Endothelial cell of umbilical vein (primary cell): Measurements from ENCODE around the gene RARRES2. TPM values are rescaled to one million over a fixed set of nuclear protein-coding genes. Genes with fewer than 3 reads are reported as not detected.

Source experiments
- BruUV-seq: library from RNA; stranded (reverse); fragments of 400-500 nt; replicated peaks from 2 replicates; lab custom pipeline; 2021; lab: Mats Ljungman, UMichigan
- CTCF ChIA-PET: fragments of 300-600, 350-600 bp; sonication (Branson Sonifier 250); formaldehyde crosslinking; loops from one replicate; lab custom pipeline; 2021; ENCODE audit warnings: antibody characterized with exemption, inconsistent platforms; lab: Charles Lee
- POLR2A ChIA-PET: fragments of 300-600, 350-600 bp; sonication (Branson Sonifier 250); formaldehyde crosslinking; loops from one replicate; lab custom pipeline; 2021; ENCODE audit warnings: antibody characterized with exemption, inconsistent platforms; lab: Charles Lee
- DNase-seq: peaks from one replicate; pipeline ENCODE4 v3.0.0-alpha.2; 2011; ENCODE audit warnings: low read depth, low spot score
- FAIRE-seq: peaks from 2 replicates; lab custom pipeline; 2011; peaks lifted over from hg19 to GRCh38; lab: Jason Lieb, UNC
- H2AFZ ChIP-seq: 2 replicates; pipeline ENCODE4 v1.6.0; 2012; ENCODE audit warnings: low read depth, low read length, control low read depth, inconsistent platforms
- H3K27ac ChIP-seq: 2 replicates; pipeline ENCODE4 v1.5.1; 2011; ENCODE audit warnings: low read depth, mild to moderate bottlenecking, control low read depth, low read length, moderate library complexity; ENCODE audit not compliant: insufficient read depth
- H3K27me3 ChIP-seq, 2 experiments: 2 replicates each; pipeline versions ENCODE4 v1.6.0 to v1.6.1; 2011; ENCODE audit warnings: low read length in 2 of 2, mixed read lengths in 1 of 2; ENCODE audit not compliant: control insufficient read depth in 2 of 2, insufficient read depth in 2 of 2
- H3K36me3 ChIP-seq, 2 experiments: 2 replicates in 1 of 2; 3 replicates in 1 of 2; pipeline ENCODE4 v1.5.1; 2011; ENCODE audit warnings: low read length in 2 of 2, mild to moderate bottlenecking in 1 of 2, moderate library complexity in 1 of 2; ENCODE audit not compliant: control insufficient read depth in 2 of 2, insufficient read depth in 2 of 2; ENCODE audit errors: extremely low read depth in 1 of 2
- H3K4me1 ChIP-seq: 3 replicates; pipeline ENCODE4 v1.5.1; 2011; ENCODE audit warnings: mild to moderate bottlenecking, low read length; ENCODE audit not compliant: control insufficient read depth, insufficient read depth; ENCODE audit errors: extremely low read depth
- H3K4me2 ChIP-seq: 2 replicates; pipeline ENCODE4 v1.6.1; 2011; ENCODE audit warnings: low read length, control low read depth, mixed read lengths; ENCODE audit not compliant: insufficient read depth
- H3K4me3 ChIP-seq, 3 experiments: fragments of 200-600 bp in 1 of 3; sonication (generic), shearing (Covaris generic) in 1 of 3; replicated peaks in 1 of 3; 2 replicates each; pipeline ENCODE4 v1.5.1; 2011 to 2016; ENCODE audit warnings: control low read depth in 3 of 3, low read length in 3 of 3, mild to moderate bottlenecking in 2 of 3, inconsistent platforms in 1 of 3, low read depth in 1 of 3, moderate library complexity in 1 of 3; ENCODE audit not compliant: insufficient read depth in 1 of 3
- H3K79me2 ChIP-seq: 2 replicates; pipeline ENCODE4 v1.6.0; 2012; ENCODE audit warnings: low read length, inconsistent platforms; ENCODE audit not compliant: control insufficient read depth, insufficient read depth
- H3K9ac ChIP-seq: replicated peaks from 2 replicates; pipeline ENCODE3; 2011; ENCODE audit warnings: low read length, control low read depth; ENCODE audit not compliant: insufficient read depth; ENCODE audit errors: extremely low read depth
- H3K9me1 ChIP-seq: replicated peaks from 3 replicates; pipeline ENCODE4 v1.6.0; 2011; ENCODE audit warnings: mild to moderate bottlenecking, low read length; ENCODE audit not compliant: control insufficient read depth, insufficient read depth; ENCODE audit errors: extremely low read depth
- H3K9me3 ChIP-seq: replicated peaks from 2 replicates; pipeline ENCODE4 v1.5.1; 2012; ENCODE audit warnings: low read length, inconsistent platforms; ENCODE audit not compliant: control insufficient read depth, insufficient read depth
- H4K20me1 ChIP-seq: replicated peaks from 2 replicates; pipeline ENCODE3; 2011; ENCODE audit warnings: mild to moderate bottlenecking, low read length; ENCODE audit not compliant: control insufficient read depth, insufficient read depth; ENCODE audit errors: extremely low read depth
- FOS ChIP-seq: IDR thresholded peaks from 2 replicates; pipeline ENCODE4 v1.6.1; 2011; ENCODE audit warnings: mild to moderate bottlenecking, low read length, moderate library complexity, borderline replicate concordance; ENCODE audit not compliant: insufficient read depth
- MYC ChIP-seq: IDR thresholded peaks from one replicate; pipeline ENCODE4 v1.6.1; 2011; ENCODE audit warnings: mild to moderate bottlenecking, low read depth, low read length
- POLR2AphosphoS5 ChIP-seq: IDR thresholded peaks from 2 replicates; pipeline ENCODE4 v1.6.1; 2012; ENCODE audit warnings: low read depth, mild to moderate bottlenecking, control low read depth, low read length, moderate library complexity; ENCODE audit not compliant: insufficient read depth
- dilution Hi-C: fragments of 300-500 bp; cut with MboI; formaldehyde crosslinking; loops from one replicate; pipeline ENCODE4 v1.15.0; 2019; ENCODE audit warnings: low sequenced_read_pairs; ENCODE audit not compliant: extremely low pct_ligation_motif_present
- intact Hi-C: fragments of 100-400 bp; cut with micrococcal nuclease; formaldehyde crosslinking; loops from one replicate; pipeline ENCODE4 v1.10.0; 2022
- polyA plus RNA-seq, 4 experiments: library from polyadenylated mRNA; depleted of rRNA in 3 of 4; stranded (reverse) in 3 of 4; unstranded in 1 of 4; fragments of >200 nt; gene quantifications; 2 replicates each; pipeline versions ENCODE4 v1.2.1 to v1.2.3, GENCODE V29; 2011 to 2012; ENCODE audit warnings: missing spikeins in 1 of 4
- total RNA-seq: library from RNA; stranded (reverse); gene quantifications from 2 replicates; pipeline ENCODE4 v1.2.3, GENCODE V29; 2021
- TF ChIP-seq, protein P1 (sequence below): IDR thresholded peaks from 2 replicates; pipeline ENCODE4 v1.6.1; 2011; ENCODE audit not compliant: insufficient read depth, insufficient read length

RARRES2 gene
- total and polyA plus RNA-seq, 2 donors (not counting 3 experiments of a cell fraction or from before 2014, with no cell fraction given), result not detected

DNA sequence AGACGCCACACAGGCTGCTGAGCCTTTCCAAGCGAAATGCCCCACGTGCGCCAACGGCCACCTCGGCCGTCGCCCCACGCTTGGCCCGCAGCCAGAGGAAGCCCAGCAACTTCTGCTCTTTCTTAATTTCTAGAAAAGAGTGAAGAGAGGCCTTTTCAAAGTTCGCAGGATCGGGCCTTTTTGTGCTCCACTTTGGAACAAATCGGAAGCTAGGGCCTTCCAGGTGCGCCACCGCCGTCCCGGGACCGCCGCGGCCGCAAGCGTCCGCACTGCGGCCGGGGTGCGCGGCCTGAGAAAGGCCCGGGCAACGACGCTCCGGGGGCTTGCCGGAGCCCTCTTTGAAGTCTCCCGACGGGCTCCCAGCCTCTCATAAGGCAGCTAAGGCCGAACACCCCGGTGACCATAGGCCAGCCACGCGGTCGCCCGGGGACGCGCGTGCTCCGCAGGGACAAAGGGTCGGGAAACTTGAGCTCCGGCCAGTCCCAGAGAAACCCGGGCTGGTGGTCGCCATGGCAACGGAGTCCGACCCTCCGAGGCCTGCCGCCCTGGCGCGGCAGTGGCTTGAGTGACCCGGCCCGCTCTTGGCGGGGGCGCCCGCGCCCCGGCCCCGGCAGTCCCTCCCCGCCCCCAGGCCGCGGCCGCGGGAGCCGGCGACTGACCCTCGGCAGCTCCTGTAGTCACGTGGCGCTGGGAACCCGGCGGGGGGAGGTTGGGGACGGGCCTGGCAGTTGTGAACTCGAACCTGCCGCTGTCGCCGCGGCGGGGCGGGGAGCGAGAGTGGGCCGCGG is 26.9 kb upstream of the RARRES2 start, which contains the start of gene REPIN1:
REPIN1 (plus strand) TSS at position 727 of the 788 bp plus-strand sequence. CDS start 890 bp downstream, outside the sequence.
- Histone ChIP-seq H2AFZ (peak within 1 kb of the TSS; percentile 76), H3K27me3 (no peaks in the 10 kb centered on the region), H3K9ac (peak within 1 kb of the TSS; percentile 84), H3K4me1 (peaks cover 26% of the 10 kb centered on the region), H3K4me3 (peak within 1 kb of the TSS; percentile 49 to 79 (median 62)), H3K36me3 (peaks cover 9 to 28% of the 10 kb centered on the region in 2 experiments), H3K9me3 (no peaks in the 10 kb centered on the region), H3K79me2 (peaks cover 45% of the 10 kb centered on the region), H3K9me1 (no peaks in the 10 kb centered on the region), H3K4me2 (peak within 1 kb of the TSS; percentile 78), H3K27ac (peak within 1 kb of the TSS; percentile 57), H4K20me1 (no peaks in the 10 kb centered on the region)
- dilution Hi-C loops, result no loop called here
- intact Hi-C loops, result loop anchor here (5.0 kb wide), 2 partner anchors 264 to 624 kb away; partner anchors contain the start of genes GIMAP6 and NOS3
- ChIA-PET CTCF (interaction anchor here (0.6 to 2.5 kb wide), 7 partner anchors 10 to 1221 kb away, joined by 3 to 16 read pairs (median 6); partner anchors contain the start of gene ZNF775), POLR2A (interaction anchor here (2.4 kb wide), 1 partner anchor 10 kb away, joined by 13 read pairs; the partner anchor contains the start of gene ZNF775)
- TSS peak; percentile 55 for BruUV-seq
- FAIRE-seq, result peak; percentile 79
- DNase-seq, result peak; percentile 76
- TF ChIP-seq, protein P1, sequence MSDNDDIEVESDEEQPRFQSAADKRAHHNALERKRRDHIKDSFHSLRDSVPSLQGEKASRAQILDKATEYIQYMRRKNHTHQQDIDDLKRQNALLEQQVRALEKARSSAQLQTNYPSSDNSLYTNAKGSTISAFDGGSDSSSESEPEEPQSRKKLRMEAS, result peak; percentile 80
- TF ChIP-seq MYC, result no peak
- TF ChIP-seq POLR2AphosphoS5, result peak; percentile 78

GRCh38 chr7:150367677-150368095 is 26.3 kb upstream of the RARRES2 start:
- Histone ChIP-seq H3K4me2 (peak overlapping the region; percentile 78), H3K27ac (peak overlapping the region; percentile 57), H3K36me3 (peaks cover 9 to 22% of the 10 kb centered on the region in 2 experiments), H3K4me1 (peaks cover 26% of the 10 kb centered on the region), H3K27me3 (no peaks in the 10 kb centered on the region), H3K9me1 (no peaks in the 10 kb centered on the region), H3K9ac (peak overlapping the region; percentile 84), H3K9me3 (no peaks in the 10 kb centered on the region), H4K20me1 (no peaks in the 10 kb centered on the region), H3K4me3 (peak overlapping the region in 1 of 3 experiments; percentile 79), H2AFZ (peak overlapping the region; percentile 76), H3K79me2 (peaks cover 39% of the 10 kb centered on the region)
- FAIRE-seq (no peak), DNase-seq (no peak)
- POLR2A ChIA-PET, result no interaction called here
- dilution Hi-C loops, result no loop called here
- intact Hi-C loops, result loop anchor here (5.0 kb wide), 2 partner anchors 265 to 625 kb away; partner anchors contain the start of genes GIMAP6 and NOS3
- CTCF ChIA-PET, result interaction anchor here (0.6 to 2.1 kb wide), 3 partner anchors 13 to 1221 kb away, joined by 3 to 8 read pairs (median 3); no protein-coding TSS in a partner anchor
- TF ChIP-seq FOS (peak; percentile 36), MYC (no peak)
- BruUV-seq, result no TSS peak
